ENCODE measurements around the gene SLC24A4.

DNA sequence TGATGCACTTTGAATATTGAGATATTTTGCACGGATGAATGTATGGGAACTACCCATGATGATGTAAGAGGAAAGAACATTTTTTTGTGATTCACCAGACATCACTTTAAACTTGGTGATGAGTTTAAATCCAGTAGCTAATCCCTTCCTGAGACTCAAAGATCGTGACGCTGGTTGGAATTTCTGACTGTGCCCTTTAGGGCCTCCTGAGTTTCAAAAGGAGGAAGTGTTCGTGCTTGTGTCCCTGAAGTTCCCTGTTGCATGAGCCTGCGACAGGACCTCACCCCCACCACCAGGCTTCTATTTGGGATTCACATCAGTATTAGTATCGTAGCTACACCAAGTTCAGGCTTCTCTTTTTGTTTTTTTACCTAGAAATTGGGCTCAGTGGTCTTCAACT is 172.1 kb downstream of the SLC24A4 start:
- TF ChIP-seq, protein P1, sequence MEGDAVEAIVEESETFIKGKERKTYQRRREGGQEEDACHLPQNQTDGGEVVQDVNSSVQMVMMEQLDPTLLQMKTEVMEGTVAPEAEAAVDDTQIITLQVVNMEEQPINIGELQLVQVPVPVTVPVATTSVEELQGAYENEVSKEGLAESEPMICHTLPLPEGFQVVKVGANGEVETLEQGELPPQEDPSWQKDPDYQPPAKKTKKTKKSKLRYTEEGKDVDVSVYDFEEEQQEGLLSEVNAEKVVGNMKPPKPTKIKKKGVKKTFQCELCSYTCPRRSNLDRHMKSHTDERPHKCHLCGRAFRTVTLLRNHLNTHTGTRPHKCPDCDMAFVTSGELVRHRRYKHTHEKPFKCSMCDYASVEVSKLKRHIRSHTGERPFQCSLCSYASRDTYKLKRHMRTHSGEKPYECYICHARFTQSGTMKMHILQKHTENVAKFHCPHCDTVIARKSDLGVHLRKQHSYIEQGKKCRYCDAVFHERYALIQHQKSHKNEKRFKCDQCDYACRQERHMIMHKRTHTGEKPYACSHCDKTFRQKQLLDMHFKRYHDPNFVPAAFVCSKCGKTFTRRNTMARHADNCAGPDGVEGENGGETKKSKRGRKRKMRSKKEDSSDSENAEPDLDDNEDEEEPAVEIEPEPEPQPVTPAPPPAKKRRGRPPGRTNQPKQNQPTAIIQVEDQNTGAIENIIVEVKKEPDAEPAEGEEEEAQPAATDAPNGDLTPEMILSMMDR (conservative IDR thresholded peaks at IDR 0.05; ENCODE audit: low read length), result no peak
- no peak for TF ChIP-seq EZH2phosphoT487 (IDR thresholded peaks at IDR 0.05; ENCODE audit: borderline replicate concordance)
